ENCODE results near the gene PFKFB3. TPM values are rescaled to one million over a fixed set of nuclear protein-coding genes. Genes with fewer than 3 reads are reported as not detected.
"Not testable (repeated sequence)": the region's sequence is repeated elsewhere in the genome, so short reads cannot be mapped to it uniquely, and the experiment has no call there.

Gene PFKFB3
- total RNA-seq, 1 donor from 2014 or later: 28.8 TPM

GRCh38 chr10:6163364-6164270, 39.1 kb upstream of the PFKFB3 start:
- H3K9me3 ChIP-seq (ENCODE audit: low read depth): no peaks in the 10 kb centered on the region
- peaks cover 18% of the 10 kb centered on the region for H3K79me2 ChIP-seq (ENCODE audit: low read depth)
- H3K27ac ChIP-seq: no peak overlapping the region
- TF ChIP-seq EZH2 (IDR thresholded peaks at IDR 0.05) (no peak), CTCF (IDR thresholded peaks at IDR 0.05) (no peak), EZH2phosphoT487 (IDR thresholded peaks at IDR 0.05) (no peak)
- H2AFZ ChIP-seq (replicated peaks): no peak overlapping the region
- no peaks in the 10 kb centered on the region for H3K36me3 ChIP-seq
- Mint-ChIP-seq H3K9me3 (no peaks in the 10 kb centered on the region), H3K4me1 (peaks cover 31% of the 10 kb centered on the region), H3K27me3 (ENCODE audit: insufficient read depth, low read depth) (peaks cover 3% of the 10 kb centered on the region), H3K4me3 (peak overlapping the region; percentile 89), H3K36me3 (peaks cover 13% of the 10 kb centered on the region), H3K27ac (peak overlapping the region; percentile 94)
- peak overlapping the region; percentile 79 for H3K4me2 ChIP-seq
- H3K4me1 ChIP-seq: peaks cover 14% of the 10 kb centered on the region
- H3K27me3 ChIP-seq: no peaks in the 10 kb centered on the region
- peak; percentile 84 for DNase-seq (ENCODE audit: low spot score)
- H4K20me1 ChIP-seq (ENCODE audit: low read depth): peaks cover 46% of the 10 kb centered on the region
- H3K9ac ChIP-seq: no peak overlapping the region
- peaks cover 15% of the 10 kb centered on the region for H3F3A ChIP-seq (ENCODE audit: low read depth)
- H3K4me3 ChIP-seq: peak overlapping the region; percentile 42

GRCh38 chr10:6164271-6165095, 38.2 kb upstream of the PFKFB3 start:
- Mint-ChIP-seq H3K36me3 (peaks cover 13% of the 10 kb centered on the region), H3K9me3 (no peaks in the 10 kb centered on the region), H3K27ac (peak overlapping the region; percentile 83), H3K4me3 (peak overlapping the region; percentile 89), H3K4me1 (peaks cover 31% of the 10 kb centered on the region), H3K27me3 (ENCODE audit: insufficient read depth, low read depth) (no peaks in the 10 kb centered on the region)
- Histone ChIP-seq H4K20me1 (ENCODE audit: low read depth) (peaks cover 55% of the 10 kb centered on the region), H3K4me1 (peaks cover 14% of the 10 kb centered on the region), H3K9me3 (ENCODE audit: low read depth) (no peaks in the 10 kb centered on the region), H3K36me3 (no peaks in the 10 kb centered on the region), H3K9ac (no peak overlapping the region), H3F3A (ENCODE audit: low read depth) (peaks cover 15% of the 10 kb centered on the region), H2AFZ (replicated peaks) (no peak overlapping the region), H3K4me2 (peak overlapping the region; percentile 79), H3K79me2 (ENCODE audit: low read depth) (peaks cover 18% of the 10 kb centered on the region), H3K27ac (no peak overlapping the region), H3K27me3 (no peaks in the 10 kb centered on the region), H3K4me3 (peak overlapping the region; percentile 42)
- DNase-seq (ENCODE audit: low spot score): no peak
- TF ChIP-seq CTCF (IDR thresholded peaks at IDR 0.05): no peak
- no peak for TF ChIP-seq EZH2phosphoT487 (IDR thresholded peaks at IDR 0.05)
- TF ChIP-seq EZH2 (IDR thresholded peaks at IDR 0.05): no peak

DNA sequence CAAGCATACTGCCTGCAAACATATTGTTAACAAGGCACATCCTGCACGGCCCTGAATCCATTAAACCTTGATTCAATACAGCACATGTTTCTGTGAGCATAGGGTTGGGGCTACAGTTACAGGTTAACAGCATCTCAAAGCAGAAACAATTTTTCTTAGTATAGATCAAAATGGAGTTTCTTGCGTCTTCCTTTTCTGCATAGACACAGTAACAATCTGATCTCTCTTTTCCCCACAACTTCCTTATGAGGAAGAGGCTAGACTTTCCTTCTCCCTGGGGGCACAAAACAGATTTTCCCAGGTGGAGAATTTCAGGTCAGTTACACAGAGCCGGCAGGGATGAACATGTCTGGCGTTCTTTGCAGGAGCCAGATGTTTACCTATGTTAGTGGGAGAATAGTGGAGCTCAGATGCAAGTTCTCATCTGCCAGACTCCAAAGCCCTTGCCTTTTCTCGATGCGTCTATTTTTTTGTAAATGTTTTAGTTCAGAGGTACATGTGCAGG, 37.5 kb upstream of the PFKFB3 start:
- H3K27me3 ChIP-seq: no peaks in the 10 kb centered on the region
- Mint-ChIP-seq H3K36me3 (peaks cover 13% of the 10 kb centered on the region), H3K27me3 (ENCODE audit: insufficient read depth, low read depth) (no peaks in the 10 kb centered on the region), H3K4me3 (peak overlapping the region; percentile 89), H3K27ac (no peak overlapping the region), H3K9me3 (no peaks in the 10 kb centered on the region), H3K4me1 (peaks cover 35% of the 10 kb centered on the region)
- H2AFZ ChIP-seq (replicated peaks): no peak overlapping the region
- H3K79me2 ChIP-seq (ENCODE audit: low read depth): peaks cover 24% of the 10 kb centered on the region
- H3K27ac ChIP-seq: no peak overlapping the region
- H3F3A ChIP-seq (ENCODE audit: low read depth): peaks cover 15% of the 10 kb centered on the region
- H4K20me1 ChIP-seq (ENCODE audit: low read depth): peaks cover 62% of the 10 kb centered on the region
- H3K4me1 ChIP-seq: peaks cover 14% of the 10 kb centered on the region
- H3K36me3 ChIP-seq: no peaks in the 10 kb centered on the region
- H3K9me3 ChIP-seq (ENCODE audit: low read depth): no peaks in the 10 kb centered on the region
- no peak overlapping the region for H3K4me2 ChIP-seq
- H3K4me3 ChIP-seq: no peak overlapping the region
- TF ChIP-seq EZH2 (IDR thresholded peaks at IDR 0.05) (no peak), CTCF (IDR thresholded peaks at IDR 0.05) (no peak), EZH2phosphoT487 (IDR thresholded peaks at IDR 0.05) (no peak)
- no peak for DNase-seq (ENCODE audit: low spot score)
- no peak overlapping the region for H3K9ac ChIP-seq

- DNase-seq (ENCODE audit: low spot score); H3K4me3 Mint-ChIP-seq: not testable (repeated sequence)
Observed at GRCh38 chr10:6165933-6166332, 36.8 kb upstream of the PFKFB3 start.

More at GRCh38 chr10:6165933-6166332, 36.8 kb upstream of the PFKFB3 start:
- not testable (repeated sequence) for H3K36me3 ChIP-seq; H3K27me3 ChIP-seq; H3K9me3 ChIP-seq (ENCODE audit: low read depth); H2AFZ ChIP-seq (replicated peaks); H3K27ac Mint-ChIP-seq; H3K27ac ChIP-seq; H3K9me3 Mint-ChIP-seq; H3K4me2 ChIP-seq; H3K4me3 ChIP-seq; H3K9ac ChIP-seq; H3K27me3 Mint-ChIP-seq (ENCODE audit: insufficient read depth, low read depth)
- peaks cover 13% of the 10 kb centered on the region for H3K36me3 Mint-ChIP-seq
- peaks cover 69% of the 10 kb centered on the region for H4K20me1 ChIP-seq (ENCODE audit: low read depth)
- peaks cover 40% of the 10 kb centered on the region for H3K4me1 Mint-ChIP-seq
- peaks cover 28% of the 10 kb centered on the region for H3K79me2 ChIP-seq (ENCODE audit: low read depth)
- peaks cover 14% of the 10 kb centered on the region for H3K4me1 ChIP-seq
- H3F3A ChIP-seq (ENCODE audit: low read depth): peaks cover 15% of the 10 kb centered on the region

Data from neural progenitor cell (in vitro differentiated cells).